H9 (cell line): Measurements from ENCODE around the gene CBX1. TPM values are rescaled to one million over a fixed set of nuclear protein-coding genes. Genes with fewer than 3 reads are reported as not detected.

Source experiments
- DNase-seq: peaks from one replicate; pipeline ENCODE4 v3.0.0-alpha.2; 2017
- H2AFZ ChIP-seq: one replicate; pipeline ENCODE4 v1.6.1; 2013; ENCODE audit warnings: mild to moderate bottlenecking, low read length, control low read depth, moderate library complexity
- H2AK5ac ChIP-seq: 2 replicates; pipeline ENCODE4 v1.6.1; 2013; ENCODE audit warnings: low read length, control low read depth, mixed read lengths; ENCODE audit not compliant: insufficient read length
- H2BK120ac ChIP-seq: one replicate; pipeline ENCODE4 v1.6.1; 2013; ENCODE audit warnings: low read depth, mild to moderate bottlenecking, low read length, control low read depth, inconsistent platforms; ENCODE audit not compliant: poor library complexity, severe bottlenecking
- H2BK12ac ChIP-seq: 2 replicates; pipeline ENCODE4 v1.6.1; 2013; ENCODE audit warnings: low read length, control low read depth, mixed read lengths, low read depth; ENCODE audit not compliant: insufficient read length
- H2BK15ac ChIP-seq: 2 replicates; pipeline ENCODE4 v1.6.1; 2013; ENCODE audit warnings: low read depth, low read length, control low read depth
- H2BK20ac ChIP-seq: one replicate; pipeline ENCODE4 v1.6.1; 2013; ENCODE audit warnings: low read depth, mild to moderate bottlenecking, low read length, control low read depth, inconsistent platforms; ENCODE audit not compliant: poor library complexity, severe bottlenecking
- H2BK5ac ChIP-seq: 2 replicates; pipeline ENCODE4 v1.6.1; 2013; ENCODE audit warnings: low read length, control low read depth, mixed read lengths; ENCODE audit not compliant: insufficient read length
- H3K14ac ChIP-seq: 2 replicates; pipeline ENCODE4 v1.6.1; 2013; ENCODE audit warnings: low read length, control low read depth; ENCODE audit not compliant: insufficient read depth
- H3K18ac ChIP-seq: 2 replicates; pipeline ENCODE4 v1.6.1; 2013; ENCODE audit warnings: low read depth, mild to moderate bottlenecking, mixed read lengths, low read length, control low read depth; ENCODE audit not compliant: insufficient read length
- H3K23ac ChIP-seq: 2 replicates; pipeline ENCODE4 v1.6.1; 2013; ENCODE audit warnings: low read length, control low read depth, mixed read lengths, low read depth; ENCODE audit not compliant: insufficient read length
- H3K23me2 ChIP-seq: 2 replicates; pipeline ENCODE4 v1.6.1; 2013; ENCODE audit warnings: low read depth, mild to moderate bottlenecking, mixed read lengths, low read length, control low read depth; ENCODE audit not compliant: insufficient read length, poor library complexity, severe bottlenecking
- H3K27ac ChIP-seq: 2 replicates; pipeline ENCODE4 v1.5.1; 2013; ENCODE audit warnings: low read length, control low read depth, mixed read lengths, low read depth; ENCODE audit not compliant: insufficient read length
- H3K27me3 ChIP-seq: 2 replicates; pipeline ENCODE4 v1.6.1; 2013; ENCODE audit warnings: low read length, control low read depth, inconsistent platforms; ENCODE audit not compliant: insufficient read depth
- H3K4ac ChIP-seq: 2 replicates; pipeline ENCODE4 v1.6.1; 2013; ENCODE audit warnings: low read depth, mild to moderate bottlenecking, control low read depth, inconsistent platforms, low read length, moderate library complexity
- H3K4me1 ChIP-seq: 2 replicates; pipeline ENCODE4 v1.6.1; 2013; ENCODE audit warnings: low read length, control low read depth, inconsistent platforms; ENCODE audit not compliant: insufficient read depth
- H3K4me2 ChIP-seq: 2 replicates; pipeline ENCODE4 v1.6.1; 2013; ENCODE audit warnings: low read length, control low read depth, mixed read lengths; ENCODE audit not compliant: insufficient read length, insufficient read depth
- H3K56ac ChIP-seq: 2 replicates; pipeline ENCODE4 v1.6.1; 2013; ENCODE audit warnings: low read depth, mild to moderate bottlenecking, mixed read lengths, low read length, control low read depth; ENCODE audit not compliant: insufficient read length
- H3K79me1 ChIP-seq: 2 replicates; pipeline ENCODE4 v1.6.1; 2013; ENCODE audit warnings: low read depth, mild to moderate bottlenecking, moderate library complexity, low read length, control low read depth, inconsistent platforms; ENCODE audit not compliant: insufficient read depth, poor library complexity, severe bottlenecking
- H3K79me2 ChIP-seq: 2 replicates; pipeline ENCODE4 v1.6.1; 2013; ENCODE audit warnings: low read length, control low read depth, inconsistent platforms; ENCODE audit not compliant: insufficient read depth
- H3K9ac ChIP-seq: 2 replicates; pipeline ENCODE4 v1.6.1; 2013; ENCODE audit warnings: low read length, control low read depth, mixed read lengths; ENCODE audit not compliant: insufficient read length; ENCODE audit errors: extremely low read depth
- H3K9me3 ChIP-seq: one replicate; pipeline ENCODE4 v1.6.1; 2013; ENCODE audit warnings: low read depth, low read length, inconsistent platforms; ENCODE audit not compliant: control insufficient read depth
- H3T11ph ChIP-seq: one replicate; pipeline ENCODE4 v1.6.1; 2013; ENCODE audit warnings: mild to moderate bottlenecking, low read length, control low read depth, inconsistent platforms
- H4K20me1 ChIP-seq: one replicate; pipeline ENCODE4 v1.6.1; 2013; ENCODE audit not compliant: control insufficient read depth, insufficient read length, insufficient read depth
- H4K5ac ChIP-seq: 2 replicates; pipeline ENCODE4 v1.6.1; 2013; ENCODE audit warnings: low read depth, mild to moderate bottlenecking, mixed read lengths, low read length, control low read depth; ENCODE audit not compliant: insufficient read length
- H4K8ac ChIP-seq: replicated peaks from 2 replicates; pipeline ENCODE4 v1.6.1; 2013; ENCODE audit warnings: low read length, control low read depth, mixed read lengths, low read depth; ENCODE audit not compliant: insufficient read length
- H4K91ac ChIP-seq: 2 replicates; pipeline ENCODE4 v1.6.1; 2013; ENCODE audit warnings: low read depth, mild to moderate bottlenecking, moderate library complexity, mixed read lengths, low read length, control low read depth; ENCODE audit not compliant: insufficient read length
- H3K27ac Mint-ChIP-seq, 3 experiments: 2 replicates in 2 of 3; 3 replicates in 1 of 3; pipeline ENCODE4 v1.8.0; 2020 to 2021; ENCODE audit warnings: mixed read lengths in 3 of 3, mild to moderate bottlenecking in 1 of 3, moderate library complexity in 1 of 3
- H3K27me3 Mint-ChIP-seq: 2 replicates; pipeline ENCODE4 v1.8.0; 2021; ENCODE audit warnings: low read depth, mild to moderate bottlenecking, moderate library complexity, mixed read lengths
- H3K36me3 Mint-ChIP-seq, 3 experiments: 2 replicates in 2 of 3; 3 replicates in 1 of 3; pipeline ENCODE4 v1.8.0; 2020 to 2021; ENCODE audit warnings: low read depth in 3 of 3, mixed read lengths in 3 of 3; ENCODE audit not compliant: insufficient read depth in 1 of 3
- H3K4me1 Mint-ChIP-seq, 2 experiments: 2 replicates each; pipeline ENCODE4 v1.8.0; 2020; ENCODE audit warnings: mixed read lengths in 2 of 2
- H3K4me3 Mint-ChIP-seq, 2 experiments: 2 replicates in 1 of 2; 3 replicates in 1 of 2; pipeline ENCODE4 v1.8.0; 2020 to 2021; ENCODE audit warnings: mild to moderate bottlenecking in 2 of 2, mixed read lengths in 2 of 2, moderate library complexity in 1 of 2
- H3K9me3 Mint-ChIP-seq, 2 experiments: 2 replicates in 1 of 2; 3 replicates in 1 of 2; pipeline ENCODE4 v1.8.0; 2020; ENCODE audit warnings: mild to moderate bottlenecking in 2 of 2, mixed read lengths in 2 of 2, moderate library complexity in 1 of 2
- WGBS: extraction: QIAGEN DNeasy Blood & Tissue Kit; methylation state at CpG from one replicate; pipeline ENCODE4 v1.1.7; 2013; ENCODE audit warnings: missing lambda C conversion rate, low lambda C conversion rate, mixed read lengths; ENCODE audit not compliant: insufficient read length; ENCODE audit errors: extremely low coverage; 5-methylcytosine and 5-hydroxymethylcytosine counted together
- total RNA-seq: library from RNA; stranded (reverse); gene quantifications from 2 replicates; pipeline ENCODE4 v1.2.1, GENCODE V29; 2021
- TF ChIP-seq, protein P1 (sequence below): fragments of 200-600 bp; sonication (generic); conservative IDR thresholded peaks from 3 replicates; pipeline ENCODE4 v1.8.0; 2021; ENCODE audit warnings: antibody characterized with exemption, mild to moderate bottlenecking

CBX1 gene
- total RNA-seq, 1 experiment from 2014 or later = 155 TPM

- no peak overlapping the region for H3K56ac ChIP-seq
- no peak overlapping the region for H3K4ac ChIP-seq
- no peak overlapping the region for H3K23ac ChIP-seq
- H3K23me2 ChIP-seq = peaks cover 19% of the 10 kb centered on the region
- no peak overlapping the region for H2BK15ac ChIP-seq
- no peak overlapping the region for H3K27ac ChIP-seq
- no peaks in the 10 kb centered on the region for H3K4me1 ChIP-seq
- no peak for DNase-seq
- H3T11ph ChIP-seq = no peak overlapping the region
- H2BK20ac ChIP-seq = no peak overlapping the region
- no peak overlapping the region for H3K18ac ChIP-seq
- no peaks in the 10 kb centered on the region for H3K79me1 ChIP-seq
- H4K5ac ChIP-seq = no peak overlapping the region
- no peaks in the 10 kb centered on the region for H3K9me3 ChIP-seq
- H2AFZ ChIP-seq = no peak overlapping the region
- H3K4me2 ChIP-seq = peak overlapping the region; percentile 80
- H3K9me3 Mint-ChIP-seq = no peaks in the 10 kb centered on the region; a peak in 1 of 5 replicates
- TF ChIP-seq, protein P1, sequence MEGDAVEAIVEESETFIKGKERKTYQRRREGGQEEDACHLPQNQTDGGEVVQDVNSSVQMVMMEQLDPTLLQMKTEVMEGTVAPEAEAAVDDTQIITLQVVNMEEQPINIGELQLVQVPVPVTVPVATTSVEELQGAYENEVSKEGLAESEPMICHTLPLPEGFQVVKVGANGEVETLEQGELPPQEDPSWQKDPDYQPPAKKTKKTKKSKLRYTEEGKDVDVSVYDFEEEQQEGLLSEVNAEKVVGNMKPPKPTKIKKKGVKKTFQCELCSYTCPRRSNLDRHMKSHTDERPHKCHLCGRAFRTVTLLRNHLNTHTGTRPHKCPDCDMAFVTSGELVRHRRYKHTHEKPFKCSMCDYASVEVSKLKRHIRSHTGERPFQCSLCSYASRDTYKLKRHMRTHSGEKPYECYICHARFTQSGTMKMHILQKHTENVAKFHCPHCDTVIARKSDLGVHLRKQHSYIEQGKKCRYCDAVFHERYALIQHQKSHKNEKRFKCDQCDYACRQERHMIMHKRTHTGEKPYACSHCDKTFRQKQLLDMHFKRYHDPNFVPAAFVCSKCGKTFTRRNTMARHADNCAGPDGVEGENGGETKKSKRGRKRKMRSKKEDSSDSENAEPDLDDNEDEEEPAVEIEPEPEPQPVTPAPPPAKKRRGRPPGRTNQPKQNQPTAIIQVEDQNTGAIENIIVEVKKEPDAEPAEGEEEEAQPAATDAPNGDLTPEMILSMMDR = no peak
- no peaks in the 10 kb centered on the region for H3K36me3 Mint-ChIP-seq
- no peak overlapping the region for H4K91ac ChIP-seq
- no peak overlapping the region for H2BK5ac ChIP-seq
- no peak overlapping the region for H2BK120ac ChIP-seq
- no peak overlapping the region for H3K9ac ChIP-seq
- peaks cover 42% of the 10 kb centered on the region for H3K27me3 Mint-ChIP-seq
- peaks cover 2% of the 10 kb centered on the region; the same call in 1 of the 2 replicates for H3K27me3 ChIP-seq
- H4K20me1 ChIP-seq = no peaks in the 10 kb centered on the region
- no peaks in the 10 kb centered on the region for H3K79me2 ChIP-seq
- H3K4me3 Mint-ChIP-seq = peak overlapping the region; percentile 58 to 79
- H2AK5ac ChIP-seq = no peak overlapping the region
- H3K14ac ChIP-seq = no peak overlapping the region
- H3K27ac Mint-ChIP-seq = no peak overlapping the region; a peak in 1 of 7 replicates
- H2BK12ac ChIP-seq = no peak overlapping the region
- peaks cover 28 to 32% of the 10 kb centered on the region in 2 experiments for H3K4me1 Mint-ChIP-seq
- WGBS = no CpG with 5 or more reads among the region's 8 CpGs
- H4K8ac ChIP-seq = no peak overlapping the region
Measured at GRCh38 chr17:48025904-48026501, 75.3 kb downstream of the CBX1 start.
